Activated CD4-positive, alpha-beta T cell treated with anti-CD3 and anti-CD28 coated beads, Interleukin-2, amount 50 U/mL, for 1 hour (primary cell): ENCODE results near the gene FARP1.

Experiments used
- DNase-seq: peaks from one replicate; pipeline ENCODE4 v3.0.0-alpha.2; 2020

The FARP1 gene

DNA sequence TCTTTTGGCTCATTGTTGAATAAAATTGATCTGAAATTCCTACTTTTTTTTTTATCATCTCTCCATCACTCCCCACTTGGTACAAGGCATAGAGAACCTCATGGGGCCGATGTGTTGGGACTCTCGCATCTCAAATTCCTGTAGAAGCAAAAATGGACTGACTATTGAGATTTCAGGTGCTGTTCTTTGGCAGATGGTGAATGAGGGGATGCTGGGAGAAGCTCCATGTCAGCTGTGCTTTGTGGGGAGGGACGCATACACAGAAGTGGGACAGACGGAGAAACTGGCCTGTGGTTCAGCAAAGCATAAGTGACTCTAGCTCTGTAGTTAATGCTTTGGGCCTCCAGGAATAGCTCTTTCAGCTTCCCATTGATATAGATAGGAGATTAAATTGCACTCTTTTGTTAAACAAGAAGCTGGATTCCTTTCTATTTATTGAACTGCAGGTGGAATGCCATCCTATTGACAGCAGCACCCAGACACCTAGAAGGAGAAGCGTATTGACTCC is 228.7 kb downstream of the FARP1 start:
- no peak for DNase-seq

DNA sequence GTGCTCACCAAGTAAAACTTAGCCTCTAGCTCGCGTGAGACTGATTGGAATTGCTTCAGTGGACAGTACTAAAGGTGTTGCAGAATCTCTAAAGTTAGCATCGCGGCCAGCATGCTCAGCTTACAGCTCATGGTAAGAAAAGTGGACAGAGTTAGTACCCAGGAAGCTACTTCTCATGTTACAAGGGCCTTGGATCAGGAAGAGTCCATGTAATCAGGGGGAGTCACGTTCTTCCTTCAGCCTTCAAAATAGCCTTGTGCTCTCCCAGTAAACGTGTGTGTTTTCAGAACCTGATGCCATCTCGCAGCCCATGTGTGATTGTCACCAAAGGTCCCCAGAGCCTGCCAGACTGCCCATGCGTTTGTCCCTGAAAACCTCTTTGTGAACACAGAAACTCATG is 230.0 kb downstream of the FARP1 start:
- DNase-seq = no peak

DNA sequence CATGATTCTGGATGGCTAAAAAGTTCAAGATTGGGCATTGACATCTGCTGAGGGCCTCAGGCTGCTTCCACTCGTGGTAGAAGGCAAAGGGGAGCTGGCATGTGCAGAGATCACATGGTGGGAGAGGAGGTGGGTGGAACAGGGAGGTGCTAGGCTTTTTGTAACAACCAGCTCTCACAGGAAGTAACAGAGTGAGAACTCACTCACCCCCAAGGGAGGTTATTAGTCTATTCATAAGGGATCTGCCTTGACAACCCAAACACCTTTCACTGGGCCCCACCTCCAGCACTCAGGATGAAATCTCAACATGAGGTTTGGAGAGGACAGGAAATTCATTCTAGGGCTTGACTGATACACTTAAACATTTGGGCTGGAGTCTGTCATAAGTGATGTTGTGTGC is 231.9 kb downstream of the FARP1 start:
- DNase-seq = no peak

DNA sequence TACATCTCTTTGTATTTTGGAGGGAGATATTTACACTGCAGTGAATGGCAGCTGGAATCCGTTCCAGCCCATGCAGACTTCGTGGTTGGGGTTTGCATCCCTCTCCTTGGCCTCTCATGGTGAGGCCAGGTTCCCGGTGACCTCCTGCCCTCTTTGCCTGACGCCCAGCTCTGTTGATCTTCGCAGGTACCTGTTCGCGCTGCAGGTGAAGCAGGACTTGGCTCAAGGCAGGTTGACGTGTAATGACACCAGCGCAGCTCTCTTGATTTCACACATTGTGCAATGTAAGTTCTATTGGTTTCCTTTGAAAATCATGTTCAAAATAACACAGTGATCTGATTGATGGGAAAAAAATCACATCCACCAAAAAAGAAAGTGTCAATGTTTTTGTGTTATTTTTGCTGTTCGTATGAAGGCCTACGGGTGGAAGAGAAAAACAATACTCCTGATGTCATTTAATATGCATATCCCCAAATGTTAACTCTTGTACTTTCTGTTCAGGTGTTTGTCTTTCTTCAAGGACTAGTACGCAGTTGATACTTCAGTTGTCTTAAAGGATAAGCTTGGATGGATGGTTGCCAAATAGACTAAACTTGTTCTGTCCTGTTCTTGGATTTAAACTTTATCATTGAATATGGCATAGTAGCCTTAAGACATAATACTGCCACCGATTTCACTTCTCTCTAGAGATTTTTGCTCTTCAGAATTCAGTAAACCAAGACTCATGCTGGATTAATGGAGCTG is 234.9 kb downstream of the FARP1 start:
- no peak for DNase-seq

DNA sequence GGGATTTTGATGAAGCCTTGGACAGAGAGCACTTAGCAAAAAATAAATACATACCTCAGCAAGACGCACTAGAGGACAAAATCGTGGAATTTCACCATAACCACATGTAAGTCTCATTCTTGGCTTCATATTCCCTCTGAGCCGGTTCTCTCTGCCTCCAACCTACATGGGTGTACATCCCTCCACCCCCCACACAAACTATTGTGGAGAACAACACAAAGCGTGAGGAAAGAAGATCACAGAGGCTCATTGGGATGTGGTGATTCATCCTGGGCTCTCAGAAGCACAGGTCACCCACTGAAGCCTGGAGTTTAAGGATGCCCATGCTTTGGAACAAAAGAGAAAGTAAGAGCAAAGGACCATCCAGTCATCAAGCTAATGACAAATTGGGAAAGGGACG is 241.8 kb downstream of the FARP1 start:
- no peak for DNase-seq

DNA sequence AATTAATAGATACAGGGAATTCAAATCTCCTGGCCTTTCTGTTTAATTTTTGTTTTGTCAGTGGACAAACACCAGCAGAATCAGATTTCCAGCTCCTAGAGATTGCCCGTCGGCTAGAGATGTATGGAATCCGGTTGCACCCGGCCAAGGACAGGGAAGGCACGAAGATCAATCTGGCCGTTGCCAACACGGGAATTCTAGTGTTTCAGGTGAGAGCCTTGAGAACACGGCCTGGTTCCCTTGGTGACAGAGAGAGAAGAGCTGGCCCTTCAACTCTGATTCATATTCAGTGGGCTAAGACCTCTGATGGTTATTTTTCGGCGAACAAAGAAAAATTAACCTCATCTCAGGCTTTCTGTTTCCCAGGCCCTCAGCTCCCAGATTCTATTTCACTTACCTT is 242.7 kb downstream of the FARP1 start:
- no peak for DNase-seq

DNA sequence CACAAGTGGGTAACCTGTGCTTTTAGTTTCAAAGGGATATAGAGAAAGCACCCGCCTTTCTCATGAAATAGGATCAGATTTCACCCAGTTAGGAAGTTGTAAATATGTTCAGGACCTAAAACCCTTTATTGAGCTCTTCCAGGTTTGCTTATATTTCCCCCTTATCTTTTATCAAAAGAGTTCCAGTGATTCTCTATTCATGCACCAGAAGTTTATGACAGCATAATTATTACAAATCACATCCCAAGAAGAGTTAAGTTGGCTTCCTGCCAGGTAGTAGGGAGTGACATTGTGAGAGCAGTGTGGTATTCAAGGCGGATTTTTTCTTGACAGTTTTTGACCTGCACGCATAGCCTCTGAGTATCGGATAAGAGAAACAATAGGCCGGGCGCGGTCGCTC is 243.7 kb downstream of the FARP1 start:
- no peak for DNase-seq

DNA sequence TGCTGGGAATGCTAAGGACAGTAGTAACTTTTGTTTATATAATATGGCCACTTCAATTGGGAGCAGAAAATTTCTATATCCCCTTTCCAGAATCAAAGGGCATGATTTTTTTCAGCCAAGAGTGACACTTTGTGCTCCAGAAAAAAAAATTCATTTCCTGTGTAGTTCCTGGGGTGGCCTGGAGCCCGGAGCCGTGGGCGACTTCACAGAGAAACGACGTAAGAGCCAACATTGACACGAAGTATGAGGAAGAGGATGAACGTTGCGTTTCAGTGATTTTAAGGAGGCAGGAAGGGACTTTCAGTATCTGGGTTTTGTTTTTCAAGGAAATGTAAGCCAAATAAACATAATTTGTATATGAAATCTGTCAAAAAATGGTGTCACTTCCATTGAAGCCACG is 246.4 kb downstream of the FARP1 start:
- no peak for DNase-seq

DNA sequence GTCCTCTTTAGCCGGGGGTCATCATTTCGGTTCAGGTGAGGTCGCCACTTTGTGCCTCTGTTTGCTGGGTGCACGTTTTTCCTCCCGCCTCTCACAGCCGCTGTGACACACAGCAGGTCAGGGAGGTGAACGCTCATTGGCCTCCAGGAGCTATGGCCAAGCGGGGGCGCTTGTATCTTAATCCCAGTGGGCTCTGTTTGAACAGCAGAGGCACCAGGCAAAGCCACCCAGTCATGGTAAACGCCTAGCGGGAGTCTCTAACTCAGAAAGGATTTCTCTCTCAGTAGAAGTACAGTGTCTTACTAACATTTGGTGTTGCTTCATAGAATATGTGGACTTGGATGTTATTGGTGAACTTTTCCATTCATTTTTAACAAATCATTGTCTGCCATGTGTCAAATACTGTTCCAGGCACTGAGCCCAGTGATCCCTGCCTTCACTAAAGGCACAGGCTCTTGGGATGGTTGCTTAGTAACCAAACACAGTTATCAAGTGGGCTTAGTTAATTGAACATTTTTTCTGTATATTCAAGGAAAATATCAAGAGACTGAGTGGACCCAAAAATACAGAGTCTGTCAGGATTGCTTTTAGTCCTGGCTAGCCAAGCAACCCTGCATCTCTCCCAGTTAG is 247.3 kb downstream of the FARP1 start:
- no peak for DNase-seq

DNA sequence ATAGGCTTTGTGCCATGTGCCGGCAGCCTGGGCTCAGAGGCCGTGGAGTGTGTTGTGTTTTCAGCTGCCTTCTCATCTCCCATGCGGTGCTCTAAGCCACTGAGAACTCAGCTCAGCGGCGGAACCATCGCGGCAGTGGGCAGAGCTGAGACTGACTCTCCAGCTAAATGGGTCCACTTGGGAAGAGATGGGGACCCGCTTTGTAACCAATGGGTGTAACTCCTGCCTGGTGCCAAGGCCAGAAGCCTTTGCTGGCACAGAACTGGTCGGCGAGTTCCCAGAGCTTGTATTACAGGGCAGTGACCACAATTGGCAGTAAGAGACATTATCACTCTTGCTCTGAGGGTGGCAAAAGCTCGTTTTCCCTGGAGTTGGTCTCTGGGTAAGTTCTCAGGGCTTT is 251.0 kb downstream of the FARP1 start:
- no peak for DNase-seq

DNA sequence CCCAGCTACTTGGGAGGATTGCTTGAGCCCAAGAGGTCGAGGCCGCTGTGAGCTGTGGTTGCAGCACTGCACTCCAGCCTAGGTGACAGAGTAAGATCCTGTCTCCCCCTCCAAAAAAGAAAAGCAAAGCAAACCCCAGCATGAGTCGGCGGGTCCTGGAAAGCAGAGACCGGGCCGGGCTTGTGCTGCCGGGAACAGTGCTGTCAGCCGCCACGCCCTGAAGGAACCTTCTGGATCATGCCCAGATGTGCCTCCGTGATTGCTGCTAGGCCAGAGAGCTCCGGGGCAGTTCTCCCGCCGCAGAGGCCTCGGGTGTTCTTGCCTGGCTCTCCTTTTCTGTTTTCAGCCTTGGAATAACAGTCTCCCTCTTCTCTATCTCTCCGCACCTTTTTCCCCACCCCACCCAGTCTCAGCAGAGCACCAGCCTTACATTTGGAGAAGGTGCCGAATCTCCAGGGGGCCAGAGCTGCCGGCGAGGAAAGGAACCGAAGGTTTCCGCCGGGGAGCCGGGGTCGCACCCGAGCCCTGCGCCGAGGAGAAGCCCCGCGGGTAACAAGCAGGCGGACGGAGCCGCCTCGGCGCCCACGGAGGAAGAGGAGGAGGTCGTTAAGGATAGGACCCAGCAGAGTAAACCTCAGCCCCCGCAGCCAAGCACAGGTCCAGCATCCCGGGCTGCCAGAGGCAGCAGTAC is 252.1 kb downstream of the FARP1 start:
- no peak for DNase-seq

DNA sequence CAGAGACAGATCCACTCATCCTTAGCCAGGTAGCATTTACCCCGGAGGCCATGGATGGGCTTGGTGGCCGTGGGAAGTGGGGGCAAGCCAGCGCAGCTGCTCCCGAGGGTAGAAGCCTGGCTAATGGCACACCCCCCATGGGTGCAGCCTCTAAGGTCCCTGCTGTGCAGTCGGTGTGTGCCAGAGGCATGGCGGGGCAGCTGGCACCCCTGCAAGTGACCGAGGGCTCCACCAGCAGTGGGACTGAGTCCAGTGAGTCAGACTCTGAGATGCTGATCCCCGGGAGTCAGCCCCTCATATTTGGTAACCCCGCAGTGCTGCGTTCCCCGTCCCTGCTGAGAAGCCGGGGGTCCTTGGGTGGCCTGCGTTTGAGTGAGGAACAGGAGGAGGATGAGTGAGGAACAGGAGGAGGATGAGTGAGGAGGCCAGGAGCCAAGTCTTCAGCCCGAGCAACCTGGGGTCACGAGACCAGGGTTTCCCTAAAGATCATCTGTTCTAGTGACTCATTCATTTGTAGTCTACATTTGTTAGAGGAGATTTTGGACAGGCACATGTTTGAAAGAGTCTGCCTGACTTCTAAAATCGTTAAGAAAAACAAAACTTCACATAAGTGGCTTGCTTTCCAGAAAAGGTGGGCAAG is 253.3 kb downstream of the FARP1 start:
- DNase-seq = no peak

DNA sequence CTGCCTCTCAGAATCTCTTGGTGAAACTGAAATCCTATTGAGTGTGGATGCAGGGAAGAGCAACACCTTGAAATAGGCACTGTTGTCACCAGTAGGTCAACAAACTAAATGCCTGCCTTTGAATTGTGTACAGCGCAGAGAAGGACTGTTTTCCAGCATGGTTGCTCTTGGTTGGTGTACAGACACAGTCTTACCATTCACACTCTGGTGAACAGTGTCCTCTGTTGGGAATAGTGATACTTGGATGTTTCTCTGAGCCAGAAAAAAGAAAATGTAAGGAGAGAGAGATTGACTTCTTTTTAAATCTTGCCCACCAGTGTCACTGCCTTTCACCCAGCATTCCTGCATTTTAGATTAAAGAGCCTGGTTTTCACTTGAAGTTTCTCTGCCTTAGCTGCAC is 254.3 kb downstream of the FARP1 start:
- no peak for DNase-seq

DNA sequence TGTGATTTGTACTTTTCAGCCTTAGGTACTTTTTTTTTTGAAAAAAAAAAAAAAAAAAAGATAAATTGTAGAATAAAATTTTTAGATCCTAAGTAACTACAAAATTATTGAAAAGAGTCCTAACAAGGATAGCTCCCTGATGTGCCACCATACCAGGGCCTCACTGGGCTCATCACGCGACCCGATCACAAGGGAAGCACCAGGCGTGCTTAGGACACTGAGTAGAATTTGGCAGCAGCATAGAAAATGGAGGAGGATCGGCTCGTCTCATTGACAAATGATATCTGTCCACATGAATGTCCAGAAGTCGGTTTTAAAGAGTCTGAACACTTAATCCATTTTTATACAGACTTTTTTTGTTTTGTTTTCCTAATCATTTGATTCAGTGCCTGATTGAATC is 255.0 kb downstream of the FARP1 start:
- no peak for DNase-seq

DNA sequence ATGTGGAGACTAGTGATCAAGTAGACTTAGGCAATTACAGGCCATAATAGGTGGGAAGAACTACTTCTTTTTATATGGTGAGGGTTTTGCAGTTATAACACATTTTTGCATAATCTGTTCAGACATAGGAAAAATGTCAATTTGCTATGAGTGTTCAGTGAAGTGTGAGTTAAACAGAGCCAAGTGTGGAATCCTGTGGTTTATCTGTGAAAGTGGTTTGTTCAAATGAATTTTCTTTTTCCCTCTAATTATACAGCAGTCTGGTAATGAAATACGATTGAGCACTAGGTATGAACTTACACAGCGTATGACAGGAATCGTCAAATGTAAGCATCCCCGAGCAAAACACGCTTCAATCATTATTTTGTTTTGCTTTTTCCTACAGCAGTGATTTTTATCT is 255.7 kb downstream of the FARP1 start:
- DNase-seq = no peak

DNA sequence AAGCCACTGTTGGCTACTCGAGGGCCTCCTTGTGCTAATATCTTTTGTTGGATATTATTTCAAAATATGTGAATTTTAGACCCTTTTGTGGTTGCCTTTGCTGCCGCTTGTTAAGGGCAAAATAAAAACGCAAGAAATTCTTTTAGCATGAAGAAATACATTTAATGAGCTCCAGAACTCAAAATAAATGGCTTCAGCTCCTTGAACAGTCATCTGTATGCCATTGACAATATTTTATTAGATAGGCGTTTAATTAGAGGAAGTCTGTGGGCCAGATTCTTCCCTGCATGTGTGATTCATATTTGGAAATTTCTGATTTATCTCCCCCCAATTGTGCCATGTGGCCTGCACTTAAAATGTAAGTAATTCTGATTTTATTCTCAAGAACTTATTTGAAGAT is 256.9 kb downstream of the FARP1 start:
- no peak for DNase-seq

DNA sequence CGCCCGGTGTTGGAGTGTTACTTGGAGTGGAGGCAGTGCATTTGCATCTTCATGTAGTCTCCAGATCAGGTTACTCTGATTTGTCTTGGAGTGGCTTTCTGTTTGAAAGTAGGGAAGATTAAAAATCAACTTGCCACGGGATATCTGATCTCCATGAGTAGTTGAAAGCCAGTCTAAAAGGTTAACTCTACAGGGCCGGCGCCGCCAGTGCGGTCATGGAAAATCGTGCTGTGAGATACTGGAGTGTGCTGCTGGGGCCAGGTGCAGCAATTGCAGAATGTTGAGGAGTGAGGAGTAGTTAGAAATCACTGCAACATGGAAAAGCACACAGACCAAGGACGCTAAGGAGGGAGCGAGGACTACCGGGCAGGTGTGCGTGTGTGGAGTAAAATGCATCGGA is 259.0 kb downstream of the FARP1 start:
- no peak for DNase-seq

DNA sequence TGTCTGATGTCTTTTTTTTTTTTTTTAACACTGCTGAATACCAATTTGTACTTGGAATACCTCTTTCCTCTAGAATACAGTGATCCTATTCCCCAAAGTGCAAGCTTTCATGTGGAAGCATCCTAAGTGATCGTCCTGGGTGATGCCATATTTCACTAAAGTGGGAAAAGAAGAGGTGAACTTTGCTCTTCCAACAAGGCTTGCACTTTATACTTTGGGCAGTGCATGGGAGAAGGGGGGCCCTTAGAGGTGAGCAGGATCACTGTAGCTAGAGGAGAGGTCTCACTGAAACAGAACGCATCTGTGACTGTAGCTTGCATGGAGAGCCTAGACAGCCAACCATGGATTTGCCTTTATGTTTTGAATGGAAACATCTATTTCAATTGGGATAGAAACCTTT is 260.2 kb downstream of the FARP1 start:
- DNase-seq = no peak

DNA sequence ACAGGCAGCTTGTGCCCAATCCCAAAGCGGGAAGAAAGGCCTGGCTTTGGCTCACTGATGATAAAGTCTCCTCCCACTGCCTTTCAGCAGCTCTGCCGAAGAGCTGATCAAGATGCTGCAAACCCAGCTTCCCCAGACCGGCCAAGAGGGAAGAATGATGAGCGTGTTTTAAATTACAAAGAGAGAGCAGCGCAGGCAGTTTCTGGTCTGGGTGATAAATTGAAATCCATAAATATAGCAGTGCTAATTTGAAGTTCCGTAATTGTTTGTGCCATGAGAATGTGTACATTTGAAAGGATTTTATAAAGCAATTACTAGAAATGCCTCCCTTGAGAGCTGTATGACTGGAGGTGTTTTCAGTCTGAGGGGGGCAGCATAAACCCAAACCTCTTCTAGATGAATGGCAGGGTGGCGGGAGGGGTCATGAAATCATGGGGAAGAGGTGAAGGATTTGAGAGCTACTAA is 262.2 kb downstream of the FARP1 start:
- DNase-seq = no peak

DNA sequence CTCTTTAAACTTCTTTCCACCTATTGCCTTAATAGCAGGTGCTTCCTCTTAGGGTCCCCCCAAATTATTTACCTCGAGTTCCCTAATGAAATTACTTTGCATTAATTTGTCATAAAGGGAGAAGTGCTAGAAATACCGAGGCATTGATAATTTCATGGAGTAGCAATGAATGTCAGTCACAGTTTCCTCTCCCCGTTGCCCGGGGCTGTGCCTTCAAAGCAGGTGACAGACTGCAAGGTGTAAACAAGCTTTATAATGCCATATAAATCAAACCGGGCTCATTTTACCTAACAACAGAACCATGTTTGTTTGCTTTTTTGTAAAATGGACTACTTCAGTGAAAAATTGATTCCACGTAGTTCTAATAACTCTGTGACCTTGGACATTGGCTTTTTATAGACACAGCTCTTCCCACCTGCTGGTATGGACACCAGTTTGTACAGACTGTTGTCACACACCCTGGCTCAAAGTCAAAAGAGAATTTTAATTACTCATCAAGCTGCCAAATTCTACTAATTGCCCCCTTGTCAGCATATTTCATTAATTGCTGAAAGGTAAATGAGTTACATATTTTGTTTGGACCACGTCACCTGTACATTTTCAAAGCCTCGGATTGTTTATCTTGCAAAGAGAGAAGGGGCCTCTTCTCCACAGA is 262.9 kb downstream of the FARP1 start:
- DNase-seq = no peak

DNA sequence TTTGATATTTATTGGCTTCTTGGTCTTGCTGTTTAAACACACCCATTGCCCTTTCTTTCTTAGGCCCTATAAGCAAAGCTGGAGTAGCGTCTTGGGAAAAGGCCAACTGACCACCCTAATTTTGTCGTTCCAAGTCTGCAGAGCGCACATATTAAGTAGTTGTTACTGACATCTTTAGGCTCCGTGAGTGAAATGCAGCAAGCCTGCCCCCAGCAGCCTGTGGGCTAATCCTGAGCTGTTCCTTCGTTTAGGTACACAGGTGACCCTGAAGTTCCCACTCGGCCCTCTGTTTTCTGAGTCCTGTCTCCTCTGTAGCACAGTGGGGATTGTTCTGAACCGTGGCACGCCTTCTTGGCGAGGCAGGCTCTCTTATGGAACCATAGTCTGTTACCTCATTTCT is 263.5 kb downstream of the FARP1 start:
- DNase-seq = no peak

DNA sequence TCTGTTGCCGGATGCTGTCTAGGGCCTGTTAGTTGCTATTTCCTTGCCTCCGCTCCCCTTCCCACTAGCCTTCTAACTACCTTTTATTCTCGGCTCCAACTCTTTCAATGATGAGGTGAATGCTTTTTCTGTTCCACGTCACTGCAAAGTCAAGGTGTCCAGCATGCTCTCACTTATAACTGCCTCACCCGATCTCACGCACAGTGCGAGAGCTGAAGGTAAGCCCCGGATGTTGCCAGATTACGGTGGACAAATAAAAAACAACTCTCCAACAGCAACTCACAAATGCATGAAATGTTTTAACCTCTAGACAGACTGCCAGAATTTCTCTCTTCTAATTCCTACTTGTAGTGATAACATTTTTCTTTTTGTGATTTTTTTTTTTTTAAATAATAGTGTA is 264.1 kb downstream of the FARP1 start:
- no peak for DNase-seq

DNA sequence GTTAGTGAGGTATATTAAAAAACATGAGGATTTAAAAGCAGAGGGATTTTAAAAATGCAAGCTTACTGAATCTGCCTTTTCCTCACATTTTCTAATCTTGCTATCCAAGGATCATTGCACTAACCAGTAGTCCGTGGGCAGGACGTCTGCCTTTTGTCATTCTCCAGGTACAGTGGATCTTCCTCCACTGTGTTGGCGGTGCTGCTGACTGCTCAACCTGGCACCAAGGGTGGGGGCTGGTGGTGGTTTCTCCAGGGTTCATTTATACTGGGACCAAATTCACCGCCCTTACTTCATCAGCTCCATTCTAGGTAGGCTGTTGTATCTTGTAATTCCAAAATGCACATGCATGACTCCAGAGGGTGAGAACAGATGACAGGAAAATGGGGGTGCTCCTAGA is 264.7 kb downstream of the FARP1 start:
- no peak for DNase-seq
